A549 treated with AZD9567 at 1 μM for 4 hours (cell line): ENCODE measurements around the gene PHYH. TPM values are rescaled to one million over a fixed set of nuclear protein-coding genes. Genes with fewer than 3 reads are reported as not detected.

Source experiments
- total RNA-seq: library from RNA; stranded (reverse); fragments of 200-300 nt; extraction: Qiagen RNA extraction; gene quantifications from 5 replicates; pipeline ENCODE4 v1.2.3, GENCODE V29; 2022; ENCODE audit not compliant: insufficient read depth

Gene PHYH
- total RNA-seq: 29.3 to 32.5 TPM (median 30.3 TPM) in 5 replicates

DNA sequence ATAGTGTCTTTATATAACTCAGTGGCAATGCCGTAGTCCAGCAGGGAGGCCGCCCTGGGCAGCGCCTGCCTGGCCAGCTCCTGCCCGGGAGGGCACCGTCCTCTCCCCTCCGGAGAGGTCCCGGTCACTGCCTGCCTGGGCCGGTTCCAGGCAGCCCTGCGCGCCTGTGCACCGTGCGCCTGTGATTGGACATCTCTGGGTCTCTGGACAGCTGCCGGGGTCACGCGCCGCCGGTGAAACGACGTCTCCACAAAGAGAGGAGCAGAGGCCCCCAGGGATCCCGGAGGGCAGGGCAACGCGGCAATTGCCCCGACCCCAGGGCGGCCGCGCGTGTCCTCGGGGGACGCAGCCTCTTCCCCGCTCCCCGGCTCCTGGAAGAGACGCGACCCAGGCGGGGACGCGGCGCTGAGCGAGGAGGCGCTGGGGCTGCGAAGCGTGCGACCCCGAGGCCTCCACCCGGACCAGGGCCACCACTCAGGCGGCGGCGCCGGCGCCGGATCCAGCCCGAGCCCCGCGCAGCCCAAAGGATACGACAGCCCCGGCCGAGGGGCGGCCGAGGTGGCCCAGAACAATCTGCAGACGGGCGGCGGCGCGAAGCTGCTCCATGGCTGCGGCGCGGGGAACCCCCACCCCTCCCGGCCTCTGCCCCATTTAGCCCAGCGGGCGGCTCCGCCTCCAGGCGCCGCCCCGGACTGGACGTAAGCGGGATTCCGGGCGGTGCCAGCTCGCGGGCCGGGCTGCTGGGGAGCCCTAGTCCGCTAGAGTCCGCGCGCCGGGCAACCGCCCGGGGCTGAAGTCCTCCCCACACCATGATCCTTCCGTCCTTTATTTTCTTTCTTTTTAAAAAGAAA, at the start of gene PHYH:
Gene PHYH, minus strand, starts transcription at position 628 of the 851 bp plus-strand sequence. Its CDS starts 22 bp downstream, at position 606.

DNA sequence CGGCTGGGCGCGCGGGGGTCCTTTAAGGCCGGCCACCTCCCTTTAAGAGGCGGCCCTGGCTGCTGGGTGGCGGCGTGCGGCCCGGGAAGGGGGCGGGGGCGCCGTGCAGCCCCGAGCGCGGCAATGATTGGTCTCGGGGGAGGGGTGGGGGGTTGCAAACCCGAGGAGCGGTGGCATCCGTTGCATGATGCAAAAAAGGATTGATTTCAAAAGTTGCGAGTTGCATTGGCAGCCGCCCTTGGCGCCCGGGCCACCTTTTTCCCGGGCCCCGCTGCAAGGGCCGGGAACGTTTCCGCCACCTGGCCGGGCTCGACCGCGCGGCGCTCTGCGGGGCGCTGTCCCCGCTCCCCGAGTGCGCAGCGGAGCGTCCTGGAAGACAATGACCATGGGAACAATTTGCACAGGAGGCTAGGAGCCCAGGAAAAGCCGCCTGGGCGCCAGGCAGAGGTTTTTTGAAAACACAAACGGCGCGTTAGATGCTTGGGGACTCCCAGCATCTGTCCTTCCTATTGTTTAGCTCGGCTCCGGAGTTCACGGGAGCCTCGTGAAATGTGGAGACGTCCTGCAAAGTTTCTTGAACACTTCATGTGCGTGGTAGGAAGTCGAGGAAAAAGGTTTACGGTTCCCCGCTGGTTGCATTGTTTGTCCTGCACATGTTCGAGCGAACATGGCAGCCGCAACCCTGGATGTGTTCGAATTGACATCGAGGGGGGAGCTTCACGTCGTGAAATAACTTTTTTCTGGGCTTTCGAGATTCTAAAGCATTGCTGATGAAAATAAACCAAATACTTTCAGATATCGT, 48.6 kb upstream of the PHYH start, which contains the start of gene SEPHS1:
Gene SEPHS1, minus strand, starts transcription at position 78 of the 802 bp plus-strand sequence. CDS start 3,343 bp downstream, outside the sequence.

DNA sequence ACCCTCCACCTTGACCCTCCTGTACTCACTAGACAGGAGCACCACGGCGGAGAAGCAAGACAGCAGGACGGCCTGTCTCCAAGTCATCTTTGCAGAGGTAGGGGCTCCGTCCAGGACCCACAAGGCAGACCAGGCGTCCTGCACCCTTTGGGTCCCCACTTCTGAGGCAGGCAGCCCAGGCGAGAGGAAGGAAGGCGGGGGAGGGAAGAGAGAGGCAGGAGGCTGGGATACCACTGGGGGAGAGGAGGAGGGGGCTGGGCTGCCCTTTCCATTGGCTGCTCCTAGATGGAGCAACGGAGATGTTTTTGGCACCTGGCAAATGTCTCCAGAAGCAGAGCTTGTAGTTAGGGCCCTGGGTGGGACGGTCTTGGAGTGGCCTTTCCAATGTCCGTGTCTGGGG, 65.7 kb downstream of the PHYH start, which contains the start of gene UCMA:
Gene UCMA, minus strand, starts transcription at position 203 of the 400 bp plus-strand sequence. Its CDS starts 116 bp downstream, at position 87.

Other genes with a start within 250 kb of the PHYH start
- gene OPTN, start 199.9 kb downstream of the PHYH start, total RNA-seq: 50.1 to 62.0 TPM (median 55.4 TPM) in 5 replicates
- 22.3 to 25.4 TPM (median 23.8 TPM) in 5 replicates for gene MCM10, start 138.5 kb downstream of the PHYH start, total RNA-seq
- not detected in 5 replicates for gene UCMA, start 65.7 kb downstream of the PHYH start, total RNA-seq
- gene SEPHS1, start 48.2 kb upstream of the PHYH start, total RNA-seq: 56.5 to 76.3 TPM (median 59.7 TPM) in 5 replicates
- 7.3 to 10.3 TPM (median 9.7 TPM) in 5 replicates for gene BEND7, start 228.9 kb upstream of the PHYH start, total RNA-seq